ENCODE data around the gene UMAD1.

Gene UMAD1

GRCh38 chr7:7772397-7772821, 131.9 kb downstream of the UMAD1 start:
- Mint-ChIP-seq H3K27ac (peak overlapping the region in 1 of 2 donors; percentile 15), H3K4me3 (peak overlapping the region; percentile 9 to 40), H3K9me3 (no peaks in the 10 kb centered on the region), H3K4me1 (ENCODE audit: low read depth in 2 of 2) (peaks cover 9 to 13% of the 10 kb centered on the region in 2 donors), H3K27me3 (no peaks in the 10 kb centered on the region), H3K36me3 (ENCODE audit: insufficient read depth) (no peaks in the 10 kb centered on the region)
- no peak for DNase-seq
- peak; percentile 22 for ATAC-seq (replicated peaks)

DNA sequence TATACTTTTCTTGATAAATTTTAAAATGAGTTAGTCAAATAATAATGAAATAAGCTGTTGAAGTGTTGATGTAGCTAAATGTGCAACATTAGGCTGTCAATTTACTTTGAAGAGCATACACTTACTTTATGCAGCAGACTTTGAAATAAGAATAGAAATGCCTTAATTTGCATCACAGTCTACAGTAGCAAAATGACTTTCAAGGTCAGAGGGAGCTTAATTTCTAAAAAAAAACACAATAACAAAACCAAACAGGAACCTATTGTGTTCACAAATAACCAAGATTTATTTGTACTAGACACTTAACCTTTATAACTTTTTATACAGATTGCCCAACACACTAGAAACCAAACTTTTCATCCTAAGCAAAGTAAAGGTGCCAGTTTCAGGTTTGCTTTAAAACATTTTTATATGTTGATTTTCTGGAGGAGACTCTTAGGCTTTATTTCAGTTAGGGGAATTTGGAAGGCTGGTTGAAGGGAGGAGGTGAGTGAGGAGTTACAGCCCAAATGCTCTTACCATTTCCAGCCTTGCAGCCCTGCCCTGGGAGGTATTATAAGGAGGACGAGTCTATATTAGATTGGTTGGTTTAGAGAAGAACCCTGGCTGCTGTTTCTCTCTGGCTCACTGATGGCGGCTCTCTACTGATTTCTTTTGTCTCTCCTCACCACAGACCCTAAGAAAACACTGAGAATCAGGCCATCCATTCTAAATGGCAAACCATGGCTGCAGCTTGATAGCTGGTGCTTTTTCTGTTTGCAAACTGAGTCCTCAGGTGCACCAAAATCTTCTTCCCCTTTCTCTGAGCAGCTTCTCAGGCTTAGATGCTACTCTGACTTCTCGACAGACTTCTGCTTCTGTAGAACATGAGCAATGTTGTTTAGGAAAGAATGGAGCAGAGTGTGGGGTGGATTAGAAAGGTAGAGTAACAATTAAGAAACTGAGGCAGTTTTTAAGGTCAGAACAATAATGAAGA, 133.1 kb downstream of the UMAD1 start:
- Mint-ChIP-seq H3K27ac (no peak overlapping the region), H3K27me3 (no peaks in the 10 kb centered on the region), H3K4me3 (no peak overlapping the region), H3K36me3 (ENCODE audit: insufficient read depth) (no peaks in the 10 kb centered on the region), H3K9me3 (no peaks in the 10 kb centered on the region), H3K4me1 (ENCODE audit: low read depth in 2 of 2) (peaks cover 9 to 13% of the 10 kb centered on the region in 2 donors)
- ATAC-seq (replicated peaks) (no peak), DNase-seq (no peak)

- peak overlapping the region; percentile 32 to 34 for H3K27ac Mint-ChIP-seq
- peaks cover 5% of the 10 kb centered on the region in 2 donors for H3K4me1 Mint-ChIP-seq (ENCODE audit: low read depth in 2 of 2)
- no peaks in the 10 kb centered on the region for H3K9me3 Mint-ChIP-seq
- H3K27me3 Mint-ChIP-seq = no peaks in the 10 kb centered on the region
- peaks cover 2% of the 10 kb centered on the region for H3K36me3 Mint-ChIP-seq (ENCODE audit: insufficient read depth)
- H3K4me3 Mint-ChIP-seq = no peak overlapping the region
- DNase-seq (no peak), ATAC-seq (replicated peaks) (no peak)
Measured at GRCh38 chr7:7779888-7780287, 139.3 kb downstream of the UMAD1 start.

DNA sequence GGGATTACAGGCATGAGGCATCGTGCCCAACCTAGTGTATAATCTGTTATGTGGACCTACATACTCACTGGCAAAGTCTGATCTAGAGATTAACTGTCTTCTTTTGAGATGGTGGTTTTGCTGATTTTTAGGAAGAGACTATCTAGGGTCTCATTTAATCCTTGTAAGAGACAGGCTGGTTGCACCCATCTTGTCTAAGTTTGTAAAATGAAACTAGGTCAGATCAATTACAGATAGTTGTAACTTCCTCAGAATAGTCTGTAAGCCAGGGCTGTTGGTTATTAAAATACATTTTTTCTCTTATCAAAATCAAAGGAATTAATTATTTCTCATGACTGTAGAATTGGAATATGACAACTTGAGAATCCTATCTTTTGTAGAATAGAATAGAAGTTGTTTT, 142.4 kb downstream of the UMAD1 start:
- Mint-ChIP-seq H3K4me1 (ENCODE audit: low read depth in 2 of 2) (peaks cover 9 to 11% of the 10 kb centered on the region in 2 donors), H3K27me3 (no peaks in the 10 kb centered on the region), H3K36me3 (ENCODE audit: insufficient read depth) (peaks cover 2% of the 10 kb centered on the region), H3K9me3 (no peaks in the 10 kb centered on the region), H3K4me3 (peak overlapping the region; percentile 25 to 79), H3K27ac (peak overlapping the region; percentile 45 to 85)
- DNase-seq (no peak), ATAC-seq (replicated peaks) (peak; percentile 89)

GRCh38 chr7:7785344-7785973, 144.9 kb downstream of the UMAD1 start:
- Mint-ChIP-seq H3K27me3 (no peaks in the 10 kb centered on the region), H3K36me3 (ENCODE audit: insufficient read depth) (peaks cover 2% of the 10 kb centered on the region), H3K9me3 (no peaks in the 10 kb centered on the region), H3K27ac (no peak overlapping the region), H3K4me1 (ENCODE audit: low read depth in 2 of 2) (peaks cover 4 to 7% of the 10 kb centered on the region in 2 donors), H3K4me3 (no peak overlapping the region)
- DNase-seq = no peak
- ATAC-seq (replicated peaks) = no peak

DNA sequence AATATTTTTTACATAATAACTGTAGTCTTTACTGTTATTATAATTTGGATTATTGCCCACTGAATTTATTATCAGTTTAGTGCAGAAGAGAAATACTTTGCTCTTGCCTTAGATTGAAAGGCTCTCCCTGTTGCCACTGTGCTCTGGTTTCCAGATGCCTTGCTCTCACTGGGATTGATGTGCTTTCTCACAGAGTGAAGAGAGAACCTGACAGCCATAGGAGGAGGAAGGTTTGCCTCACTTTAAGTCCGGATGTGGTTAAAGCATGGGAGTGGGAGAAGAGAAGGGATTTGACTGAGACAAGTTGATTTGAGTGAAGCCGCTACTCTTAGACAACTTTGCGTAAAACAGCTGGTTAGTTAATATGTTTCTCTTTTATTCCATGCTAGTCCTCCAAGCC, 146.0 kb downstream of the UMAD1 start:
- no peaks in the 10 kb centered on the region for H3K9me3 Mint-ChIP-seq
- DNase-seq (no peak), ATAC-seq (replicated peaks) (no peak)
- peaks cover 4 to 7% of the 10 kb centered on the region in 2 donors for H3K4me1 Mint-ChIP-seq (ENCODE audit: low read depth in 2 of 2)
- H3K4me3 Mint-ChIP-seq = no peak overlapping the region
- no peak overlapping the region for H3K27ac Mint-ChIP-seq
- no peaks in the 10 kb centered on the region for H3K27me3 Mint-ChIP-seq
- peaks cover 2% of the 10 kb centered on the region for H3K36me3 Mint-ChIP-seq (ENCODE audit: insufficient read depth)

- Mint-ChIP-seq H3K27me3 (no peaks in the 10 kb centered on the region), H3K27ac (no peak overlapping the region), H3K36me3 (ENCODE audit: insufficient read depth) (no peaks in the 10 kb centered on the region), H3K4me1 (ENCODE audit: low read depth in 2 of 2) (peaks cover 4 to 7% of the 10 kb centered on the region in 2 donors), H3K9me3 (no peaks in the 10 kb centered on the region), H3K4me3 (no peak overlapping the region)
- no peak for ATAC-seq (replicated peaks)
- no peak for DNase-seq
Measured at GRCh38 chr7:7789551-7789988, 149.0 kb downstream of the UMAD1 start.

DNA sequence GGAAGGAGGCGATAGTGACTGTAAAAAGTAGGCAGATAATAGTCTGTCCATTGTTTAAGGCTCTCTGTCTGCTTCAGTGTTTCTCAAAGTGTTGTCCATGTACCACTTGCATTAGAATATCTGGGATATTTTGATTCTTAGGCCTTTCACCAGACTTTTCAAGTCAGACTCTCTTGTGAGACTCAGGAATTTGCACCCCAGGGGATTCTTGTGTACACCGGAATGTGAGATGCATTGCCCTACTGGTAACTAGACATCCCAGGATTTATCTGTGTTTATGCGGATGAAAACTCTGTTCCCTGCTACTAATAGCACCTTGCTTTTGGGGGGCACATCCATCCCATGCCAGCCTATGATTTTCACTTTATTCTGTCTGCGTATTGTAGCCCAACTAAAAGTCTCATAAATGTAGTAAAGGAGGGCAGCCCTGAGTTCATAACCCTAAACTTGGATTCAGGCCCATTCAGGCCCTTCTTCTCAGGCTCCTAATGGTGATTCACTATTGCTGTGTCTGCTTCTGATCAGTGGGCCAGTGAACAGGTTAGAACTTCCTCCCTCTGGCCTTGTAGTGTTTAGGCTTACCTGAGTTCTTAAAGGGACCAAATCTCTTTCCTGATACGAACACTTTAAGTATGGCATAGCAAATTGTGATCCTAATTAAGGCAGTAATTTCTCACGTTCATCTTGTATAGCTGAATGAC, 149.6 kb downstream of the UMAD1 start:
- Mint-ChIP-seq H3K36me3 (ENCODE audit: insufficient read depth) (no peaks in the 10 kb centered on the region), H3K4me3 (no peak overlapping the region), H3K27me3 (no peaks in the 10 kb centered on the region), H3K9me3 (no peaks in the 10 kb centered on the region), H3K27ac (no peak overlapping the region), H3K4me1 (ENCODE audit: low read depth in 2 of 2) (peaks cover 5% of the 10 kb centered on the region in 2 donors)
- DNase-seq (no peak), ATAC-seq (replicated peaks) (no peak)

DNA sequence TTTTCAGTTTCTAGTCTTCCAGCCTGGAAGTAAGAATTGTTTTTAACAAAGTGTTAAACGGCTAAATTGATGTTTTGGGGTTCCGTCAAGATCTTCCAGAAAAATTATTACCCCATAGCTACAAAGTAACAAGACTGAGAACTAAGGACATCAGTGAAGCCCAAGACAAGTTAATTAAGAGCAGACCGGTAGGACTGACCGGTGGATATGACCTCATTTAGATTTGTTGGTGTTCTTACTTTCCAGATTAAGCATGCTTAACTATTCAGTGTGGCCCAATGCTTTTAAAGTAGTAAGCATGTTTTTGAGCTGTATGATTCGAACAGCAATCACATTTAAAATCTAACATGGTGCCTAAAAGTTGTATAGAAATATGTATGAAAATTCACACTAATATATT, 151.0 kb downstream of the UMAD1 start:
- peak overlapping the region in 1 of 2 donors; percentile 7 for H3K27ac Mint-ChIP-seq
- no peak overlapping the region for H3K4me3 Mint-ChIP-seq
- peaks cover 5 to 8% of the 10 kb centered on the region in 2 donors for H3K4me1 Mint-ChIP-seq (ENCODE audit: low read depth in 2 of 2)
- no peaks in the 10 kb centered on the region for H3K27me3 Mint-ChIP-seq
- no peaks in the 10 kb centered on the region for H3K9me3 Mint-ChIP-seq
- ATAC-seq (replicated peaks) = no peak
- no peaks in the 10 kb centered on the region for H3K36me3 Mint-ChIP-seq (ENCODE audit: insufficient read depth)
- DNase-seq = no peak

- Mint-ChIP-seq H3K27ac (peak overlapping the region in 1 of 2 donors; percentile 7), H3K4me1 (ENCODE audit: low read depth in 2 of 2) (peaks cover 5 to 8% of the 10 kb centered on the region in 2 donors), H3K36me3 (ENCODE audit: insufficient read depth) (no peaks in the 10 kb centered on the region), H3K9me3 (no peaks in the 10 kb centered on the region), H3K27me3 (no peaks in the 10 kb centered on the region), H3K4me3 (no peak overlapping the region)
- DNase-seq (no peak), ATAC-seq (replicated peaks) (no peak)
Measured at GRCh38 chr7:7792056-7792455, 151.5 kb downstream of the UMAD1 start.

DNA sequence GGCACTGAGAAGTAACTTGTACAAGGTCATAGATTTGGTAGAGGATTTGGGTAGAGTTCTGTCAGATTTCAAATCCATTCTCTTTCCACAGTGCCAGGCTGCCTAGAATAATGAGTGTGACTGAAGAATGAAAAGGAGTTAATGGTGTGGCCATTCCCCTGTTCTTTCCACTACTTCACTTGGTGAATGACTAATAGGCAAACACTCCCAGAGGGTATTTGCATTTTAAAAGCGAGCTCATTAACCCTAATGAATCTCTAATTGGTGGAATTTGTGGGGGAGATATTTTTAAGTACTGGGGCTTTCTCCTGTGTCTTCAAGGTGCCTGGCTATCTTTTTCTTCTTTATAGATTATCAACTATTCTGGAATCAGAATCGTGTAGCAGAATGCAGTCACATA, 152.7 kb downstream of the UMAD1 start:
- Mint-ChIP-seq H3K4me1 (ENCODE audit: low read depth in 2 of 2) (peaks cover 5 to 8% of the 10 kb centered on the region in 2 donors), H3K4me3 (no peak overlapping the region), H3K27me3 (no peaks in the 10 kb centered on the region), H3K9me3 (no peaks in the 10 kb centered on the region), H3K27ac (no peak overlapping the region), H3K36me3 (ENCODE audit: insufficient read depth) (peaks cover 6% of the 10 kb centered on the region)
- DNase-seq (no peak), ATAC-seq (replicated peaks) (no peak)

DNA sequence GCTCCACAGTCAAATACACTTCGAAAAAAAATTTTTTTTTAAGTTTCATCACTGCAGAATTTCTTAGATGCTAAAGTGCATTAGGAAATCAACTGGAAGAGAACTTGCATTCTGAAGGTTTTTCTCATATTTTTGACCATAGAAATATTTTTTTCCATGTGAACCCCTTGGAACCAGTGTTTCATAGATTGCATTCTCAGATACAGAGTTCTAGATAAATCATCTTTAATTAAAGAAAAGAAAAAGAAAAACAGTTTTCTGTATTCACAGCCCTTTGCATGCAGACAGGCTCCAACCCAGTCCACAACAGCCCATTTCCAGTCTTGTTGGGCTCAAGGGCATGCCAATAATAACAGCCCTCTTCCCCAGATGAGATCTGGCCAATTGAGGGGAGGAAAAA, 153.4 kb downstream of the UMAD1 start:
- Mint-ChIP-seq H3K27me3 (no peaks in the 10 kb centered on the region), H3K36me3 (ENCODE audit: insufficient read depth) (peaks cover 6% of the 10 kb centered on the region), H3K27ac (no peak overlapping the region), H3K4me1 (ENCODE audit: low read depth in 2 of 2) (peaks cover 5 to 8% of the 10 kb centered on the region in 2 donors), H3K4me3 (no peak overlapping the region), H3K9me3 (no peaks in the 10 kb centered on the region)
- DNase-seq (no peak), ATAC-seq (replicated peaks) (no peak)

- no peak overlapping the region for H3K27ac Mint-ChIP-seq
- ATAC-seq (replicated peaks) = no peak
Measured at GRCh38 chr7:7795203-7795602, 154.7 kb downstream of the UMAD1 start.

More at GRCh38 chr7:7795203-7795602, 154.7 kb downstream of the UMAD1 start:
- Mint-ChIP-seq H3K27me3 (no peaks in the 10 kb centered on the region), H3K4me1 (ENCODE audit: low read depth in 2 of 2) (peaks cover 5 to 8% of the 10 kb centered on the region in 2 donors), H3K9me3 (no peaks in the 10 kb centered on the region), H3K4me3 (no peak overlapping the region), H3K36me3 (ENCODE audit: insufficient read depth) (peaks cover 6% of the 10 kb centered on the region)
- DNase-seq = no peak
